Heart left ventricle (tissue), 16 donors: ENCODE results near the gene DLGAP1. TPM values are rescaled to one million over a fixed set of nuclear protein-coding genes. Genes with fewer than 3 reads are reported as not detected.

Experiments
- ATAC-seq, 4 donors: fragments of 200-7000 bp; cut with Tn5 transposase; one replicate each; pipeline ENCODE4 v1.9.1; 2020 to 2022; ENCODE audit warnings: moderate library complexity in 4 of 4, mild to moderate bottlenecking in 3 of 4, moderate number of reproducible peaks in 1 of 4
- DNase-seq, 5 donors: peaks; one replicate each; pipeline ENCODE4 v3.0.0-alpha.2; 2020
- H3K27ac ChIP-seq, 12 donors: fragments of 200-600 bp; sonication (generic) in 4 of 12; one replicate each; pipeline versions ENCODE4 v1.5.0 to v1.8.0; 2016 to 2022; ENCODE audit warnings: mild to moderate bottlenecking in 2 of 12
- H3K27me3 ChIP-seq, 9 donors: fragments of 200-600 bp; sonication (generic) in 2 of 9; one replicate each; pipeline versions ENCODE4 v1.5.1 to v1.8.0; 2016 to 2022; ENCODE audit warnings: mild to moderate bottlenecking in 3 of 9
- H3K36me3 ChIP-seq, 9 donors: fragments of 200-600 bp; sonication (generic) in 2 of 9; one replicate each; pipeline versions ENCODE4 v1.5.0 to v1.8.0; 2018 to 2022; ENCODE audit warnings: mild to moderate bottlenecking in 2 of 9
- H3K4me1 ChIP-seq, 12 donors: fragments of 200-600 bp; sonication (generic) in 4 of 12; one replicate each; pipeline versions ENCODE4 v1.5.0 to v1.8.0; 2016 to 2022; ENCODE audit warnings: mild to moderate bottlenecking in 3 of 12
- H3K4me3 ChIP-seq, 12 donors: fragments of 200-600 bp; sonication (generic) in 4 of 12; one replicate each; pipeline versions ENCODE4 v1.5.0 to v1.8.0; 2017 to 2022; ENCODE audit warnings: mild to moderate bottlenecking in 9 of 12, moderate library complexity in 4 of 12
- H3K9me3 ChIP-seq, 12 donors: fragments of 200-600 bp; sonication (generic) in 4 of 12; one replicate each; pipeline versions ENCODE4 v1.5.0 to v1.8.0; 2016 to 2022; ENCODE audit warnings: mild to moderate bottlenecking in 1 of 12
- POLR2A ChIP-seq, 2 donors: fragments of 450-650 bp; IDR thresholded peaks; one replicate each; pipeline ENCODE4 v1.6.1; 2017; ENCODE audit warnings: antibody characterized with exemption in 2 of 2, mild to moderate bottlenecking in 2 of 2, moderate library complexity in 2 of 2
- whole genome bisulfite sequencing, 4 donors: extraction: QIAGEN DNeasy Blood & Tissue Kit in 2 of 4; methylation state at CpG; one replicate each; pipeline versions ENCODE4 v1.1.5 to v1.1.7; 2013 to 2018; 5-methylcytosine and 5-hydroxymethylcytosine counted together
- intact Hi-C, 10 donors: fragments of 100-400 bp; cut with DNase I; formaldehyde crosslinking; loops; one replicate each; pipeline versions ENCODE4 v1.11.1 to v1.14.2; 2022
- polyA plus RNA-seq, 2 donors: library from polyadenylated mRNA; stranded (reverse); fragments of 200-250 nt; gene quantifications; one replicate each; pipeline ENCODE4 v1.2.3, GENCODE V29; 2013
- total RNA-seq, 9 donors: library from RNA; depleted of rRNA in 2 of 9; stranded (reverse); fragments of >200 nt in 2 of 9; fragmentation: NEBNext Ultra II Directional in 3 of 9; extraction: Animal tissue kit (Norgen Biotek cat#: 25700) in 3 of 9; gene quantifications; one replicate each; pipeline versions ENCODE4 v1.1.0 to v1.2.4, GENCODE V29; 2016 to 2023
- TF ChIP-seq, protein P1 (sequence below), 12 donors: fragments of 200-600 bp; sonication (generic) in 4 of 12; IDR thresholded peaks; one replicate each; pipeline versions ENCODE4 v1.5.0 to v1.8.0; 2018 to 2022; ENCODE audit warnings: antibody characterized with exemption in 12 of 12, mild to moderate bottlenecking in 5 of 12
- donor health status: ischemic (EF 13 %, LVEDD 7.1; RV severe dilation, severe dysfunction).
- donor health status: healthy with polysubstance abuse.
- donor health status: DM: no; HTN: yes; CAD: no.
- donor health status: DM: no; HTN: no; CAD: no.
- donor health status: ischemic (EF 25% LVEDD 6.9; RV normal size, moderate dysfunction).
- donor health status: ischemic (EF 25% LVEDD 5.7; RV mildly dilated, moderate dysfunction).
- donor health status: healthy.
- donor health status: DM: yes; HTN: yes; CAD: no.
- donor health status: ischemic (EF 35%, LVEDD 5.7; RV mildly dilated, moderate dysfunction).
- donor health status: nonischemic (EF 11% LVEDD 7.7; RV severe dilation, severe dysfunction).
- donor health status: DM: yes; HTN: yes; CAD: no.
- donor health status: PGD.
- donor health status: ischemic (EF 29% LVEDD 5.4; RV normal size, mild dysfunction).
- donor health status: nonischemic (EF 23%, LVEDD 6.1; RV moderate dilation, normal function).

Gene DLGAP1
- total and polyA plus RNA-seq, 11 donors = 0.10 to 5.5 (median 0.40) TPM; not detected in 1

DNA sequence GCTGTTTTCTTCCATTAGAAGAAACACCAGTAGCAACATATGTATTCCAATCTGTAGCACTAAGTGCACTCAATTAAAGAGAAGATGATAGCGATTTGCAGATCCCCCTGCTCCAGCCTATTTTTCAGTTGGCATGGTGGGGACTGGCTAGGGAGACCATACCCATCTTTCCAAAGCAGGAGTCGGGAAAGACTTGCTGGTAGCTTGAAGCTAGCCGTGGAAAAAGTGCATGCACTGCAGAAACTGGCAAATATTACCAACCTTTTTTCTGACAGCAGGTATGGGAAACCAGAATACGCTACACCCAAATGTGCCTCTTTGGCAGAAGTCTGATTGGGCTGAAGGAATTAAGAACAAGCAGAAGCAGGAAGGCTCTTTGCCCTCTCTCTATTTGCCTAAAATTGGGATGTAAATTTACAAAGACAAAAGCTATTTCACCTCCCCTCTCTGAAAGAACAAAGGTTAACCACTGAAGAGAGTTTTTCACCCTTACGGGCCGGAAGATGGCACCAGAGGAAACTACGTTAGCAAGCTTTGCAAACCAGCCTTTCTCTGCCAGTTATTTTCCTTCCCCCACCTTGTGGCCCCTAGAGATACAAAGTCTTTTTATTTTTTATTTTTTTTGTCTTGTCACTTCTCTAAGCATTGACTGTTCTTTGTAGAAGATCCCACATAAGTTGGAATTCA is 273.1 kb downstream of the DLGAP1 start:
- ATAC-seq (no peak), DNase-seq (no peak)
- H3K4me3 ChIP-seq = no peak overlapping the region
- 77 to 85% (median 78%) methylated on average over 7 of the region's 7 CpGs for WGBS, 4 donors
- H3K27me3 ChIP-seq = no peaks in the 10 kb centered on the region
- no peak overlapping the region for H3K27ac ChIP-seq
- TF ChIP-seq, protein P1, sequence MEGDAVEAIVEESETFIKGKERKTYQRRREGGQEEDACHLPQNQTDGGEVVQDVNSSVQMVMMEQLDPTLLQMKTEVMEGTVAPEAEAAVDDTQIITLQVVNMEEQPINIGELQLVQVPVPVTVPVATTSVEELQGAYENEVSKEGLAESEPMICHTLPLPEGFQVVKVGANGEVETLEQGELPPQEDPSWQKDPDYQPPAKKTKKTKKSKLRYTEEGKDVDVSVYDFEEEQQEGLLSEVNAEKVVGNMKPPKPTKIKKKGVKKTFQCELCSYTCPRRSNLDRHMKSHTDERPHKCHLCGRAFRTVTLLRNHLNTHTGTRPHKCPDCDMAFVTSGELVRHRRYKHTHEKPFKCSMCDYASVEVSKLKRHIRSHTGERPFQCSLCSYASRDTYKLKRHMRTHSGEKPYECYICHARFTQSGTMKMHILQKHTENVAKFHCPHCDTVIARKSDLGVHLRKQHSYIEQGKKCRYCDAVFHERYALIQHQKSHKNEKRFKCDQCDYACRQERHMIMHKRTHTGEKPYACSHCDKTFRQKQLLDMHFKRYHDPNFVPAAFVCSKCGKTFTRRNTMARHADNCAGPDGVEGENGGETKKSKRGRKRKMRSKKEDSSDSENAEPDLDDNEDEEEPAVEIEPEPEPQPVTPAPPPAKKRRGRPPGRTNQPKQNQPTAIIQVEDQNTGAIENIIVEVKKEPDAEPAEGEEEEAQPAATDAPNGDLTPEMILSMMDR (IDR thresholded peaks at IDR 0.05) = no peak
- TF ChIP-seq POLR2A (IDR thresholded peaks at IDR 0.05) = no peak
- H3K36me3 ChIP-seq = no peaks in the 10 kb centered on the region
- H3K4me1 ChIP-seq = no peaks in the 10 kb centered on the region
- intact Hi-C loops = no loop called here
- H3K9me3 ChIP-seq = peaks cover 0 to 11% (median 0%) of the 10 kb centered on the region in 12 donors

DNA sequence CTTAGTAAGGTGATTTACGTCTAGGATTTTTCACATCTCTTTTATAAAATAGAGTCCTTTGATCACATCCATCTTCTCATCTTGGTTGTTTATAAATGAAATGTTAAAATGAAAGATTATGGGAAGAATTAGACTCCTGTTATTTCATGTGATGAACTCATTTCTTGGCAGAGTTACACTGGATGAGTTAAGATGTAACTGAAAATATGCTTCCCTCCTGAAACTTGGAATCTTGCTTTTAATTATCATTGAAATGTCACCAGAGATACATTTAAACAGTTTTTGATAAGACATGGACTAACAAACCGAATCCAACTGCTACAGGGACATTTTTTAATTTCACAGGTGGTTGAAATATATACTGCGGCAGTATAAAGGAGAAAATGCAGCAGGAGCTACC is 274.0 kb downstream of the DLGAP1 start:
- Histone ChIP-seq H3K27me3 (no peaks in the 10 kb centered on the region), H3K4me3 (no peak overlapping the region), H3K4me1 (no peaks in the 10 kb centered on the region), H3K9me3 (peaks cover 0 to 9% (median 0%) of the 10 kb centered on the region in 12 donors), H3K27ac (no peak overlapping the region), H3K36me3 (no peaks in the 10 kb centered on the region)
- intact Hi-C loops = no loop called here
- WGBS, 4 donors = 50 to 67% (median 60%) methylated on average over 3 of the region's 3 CpGs
- TF ChIP-seq, protein P1 (IDR thresholded peaks at IDR 0.05) = no peak
- no peak for TF ChIP-seq POLR2A (IDR thresholded peaks at IDR 0.05)
- DNase-seq (no peak), ATAC-seq (no peak)

DNA sequence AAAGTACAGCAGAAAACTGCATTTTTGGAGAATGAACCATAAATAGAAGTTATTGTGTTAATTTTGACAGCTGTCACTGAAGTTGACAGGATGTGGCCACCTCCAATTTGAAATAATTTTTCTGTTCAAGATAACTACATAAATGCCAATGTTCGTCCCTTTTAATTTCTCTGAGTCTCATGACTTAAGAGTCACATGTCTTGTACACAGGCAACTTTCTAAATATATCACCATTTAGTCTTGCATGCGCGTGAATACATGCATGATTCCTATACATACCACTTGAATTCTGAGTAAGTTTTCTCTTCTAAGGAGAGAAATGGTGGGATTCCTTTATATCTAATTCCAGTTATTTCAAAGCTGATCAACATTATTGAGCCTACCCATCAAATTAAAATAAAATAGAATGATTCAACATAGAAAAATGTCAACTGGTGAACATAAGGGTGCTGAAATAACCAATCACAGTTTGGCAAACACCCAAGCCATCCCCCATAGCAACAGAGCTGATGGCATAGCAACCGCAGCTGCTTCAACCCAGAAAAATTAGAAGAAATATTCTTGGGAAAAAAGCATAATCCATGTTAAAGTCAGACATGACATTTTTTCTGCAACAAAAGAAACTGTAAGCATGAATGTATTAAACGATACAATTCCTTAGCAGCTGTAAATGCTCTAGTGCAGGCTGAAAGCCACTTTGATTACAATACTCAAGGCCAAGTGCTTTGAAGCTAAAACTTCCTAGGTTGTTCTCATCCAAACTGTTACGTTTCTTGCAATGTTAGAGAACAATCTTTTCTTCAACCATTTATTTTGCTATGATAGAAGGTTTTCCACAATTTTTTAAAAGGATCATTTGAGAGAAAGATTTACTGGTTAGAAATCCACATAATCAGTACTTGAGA is 282.7 kb downstream of the DLGAP1 start:
- Histone ChIP-seq H3K27ac (no peak overlapping the region), H3K9me3 (no peaks in the 10 kb centered on the region), H3K27me3 (no peaks in the 10 kb centered on the region), H3K4me1 (peaks cover 0 to 5% (median 0%) of the 10 kb centered on the region in 12 donors), H3K36me3 (no peaks in the 10 kb centered on the region), H3K4me3 (no peak overlapping the region)
- TF ChIP-seq, protein P1 (IDR thresholded peaks at IDR 0.05) = no peak
- TF ChIP-seq POLR2A (IDR thresholded peaks at IDR 0.05) = no peak
- DNase-seq = no peak
- ATAC-seq = no peak
- WGBS, 4 donors = 42 to 46% (median 43%) methylated on average over 6 of the region's 6 CpGs
- intact Hi-C loops = no loop called here

DNA sequence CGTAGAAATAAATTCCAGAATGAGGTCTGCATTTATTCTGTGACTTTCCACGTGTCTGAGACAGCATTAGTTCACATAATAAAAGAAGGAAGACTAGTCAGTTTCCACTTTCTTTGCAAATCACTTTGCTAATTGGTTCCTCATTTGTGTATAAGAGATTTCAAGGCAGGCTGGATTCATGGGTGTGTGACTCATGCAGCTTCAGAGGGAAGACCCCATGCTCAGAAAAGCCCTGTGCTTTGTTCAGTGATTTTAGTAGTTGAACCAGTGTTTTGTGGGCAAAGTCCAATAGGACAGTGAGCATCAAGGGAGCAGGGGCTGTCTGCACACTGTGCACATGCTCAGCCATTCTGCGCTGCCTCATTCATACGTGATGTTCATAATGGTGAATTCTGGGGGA is 297.8 kb downstream of the DLGAP1 start:
- H3K27me3 ChIP-seq = peaks cover 0 to 7% (median 0%) of the 10 kb centered on the region in 9 donors
- H3K4me1 ChIP-seq = no peaks in the 10 kb centered on the region
- DNase-seq (no peak), ATAC-seq (no peak)
- no peak overlapping the region for H3K4me3 ChIP-seq
- TF ChIP-seq, protein P1 (IDR thresholded peaks at IDR 0.05) = no peak
- no peak for TF ChIP-seq POLR2A (IDR thresholded peaks at IDR 0.05)
- 74 to 79% (median 79%) methylated on average over 4 of the region's 4 CpGs for WGBS, 4 donors
- H3K9me3 ChIP-seq = no peaks in the 10 kb centered on the region
- no peak overlapping the region for H3K27ac ChIP-seq
- intact Hi-C loops = no loop called here
- no peaks in the 10 kb centered on the region for H3K36me3 ChIP-seq
